Neural cell (in vitro differentiated cells): ENCODE measurements around the gene CADPS2. TPM values are rescaled to one million over a fixed set of nuclear protein-coding genes. Genes with fewer than 3 reads are reported as not detected.

Experiments
- H2AFZ ChIP-seq: fragments of 200-600, 300-800 bp; sonication (generic), shearing (Covaris generic); 2 replicates; pipeline ENCODE4 v1.6.0; 2014; ENCODE audit warnings: low read depth, mild to moderate bottlenecking, antibody characterized with exemption, low read length, moderate library complexity
- H3F3A ChIP-seq: fragments of 200-600 bp; shearing (Covaris generic); 2 replicates; pipeline ENCODE4 v1.6.1; 2016; ENCODE audit warnings: mild to moderate bottlenecking, moderate library complexity, mixed read lengths, antibody characterized with exemption, low read length; ENCODE audit not compliant: insufficient read depth, poor library complexity, severe bottlenecking
- H3K27ac ChIP-seq: fragments of 200-600, 300-800 bp; sonication (generic), shearing (Covaris generic); 2 replicates; pipeline ENCODE4 v1.5.1; 2014; ENCODE audit warnings: mild to moderate bottlenecking, low read length, moderate library complexity
- H3K27me3 ChIP-seq: fragments of 300-800, 200-600 bp; sonication (generic), shearing (Covaris generic); 2 replicates; pipeline ENCODE4 v1.6.0; 2014; ENCODE audit warnings: mild to moderate bottlenecking, low read depth, low read length, moderate library complexity; ENCODE audit not compliant: insufficient read depth
- H3K36me3 ChIP-seq: fragments of 300-800, 200-600 bp; sonication (generic), shearing (Covaris generic); 2 replicates; pipeline ENCODE4 v1.5.1; 2014; ENCODE audit warnings: mild to moderate bottlenecking, antibody characterized with exemption, low read length, moderate library complexity; ENCODE audit not compliant: insufficient read depth
- H3K4me2 ChIP-seq: fragments of 300-800, 200-600 bp; sonication (generic), shearing (Covaris generic); 2 replicates; pipeline ENCODE4 v1.6.0; 2014; ENCODE audit warnings: mild to moderate bottlenecking, low read length
- H3K4me3 ChIP-seq: fragments of 300-800, 200-600 bp; sonication (generic), shearing (Covaris generic); 2 replicates; pipeline ENCODE4 v1.5.1; 2014; ENCODE audit warnings: mild to moderate bottlenecking, low read length, moderate library complexity
- H3K79me2 ChIP-seq: fragments of 200-600 bp; shearing (Covaris generic); replicated peaks from 2 replicates; pipeline ENCODE4 v1.6.0; 2014; ENCODE audit warnings: mild to moderate bottlenecking, low read length, moderate library complexity; ENCODE audit not compliant: insufficient read depth
- H3K9ac ChIP-seq: fragments of 300-800, 200-600 bp; sonication (generic), shearing (Covaris generic); 2 replicates; pipeline ENCODE4 v1.6.1; 2016; ENCODE audit warnings: mild to moderate bottlenecking, low read length, mixed read lengths
- H3K9me2 ChIP-seq: fragments of 200-600 bp; shearing (Covaris generic); 2 replicates; pipeline ENCODE4 v1.6.1; 2016; ENCODE audit warnings: mild to moderate bottlenecking, low read length, mixed read lengths; ENCODE audit not compliant: insufficient read depth
- H3K9me3 ChIP-seq: fragments of 200-600, 300-800 bp; sonication (generic), shearing (Covaris generic); 2 replicates; pipeline ENCODE4 v1.6.1; 2016; ENCODE audit warnings: mild to moderate bottlenecking, mixed run types, low read length, moderate library complexity, mixed read lengths
- H4K20me1 ChIP-seq: fragments of 200-600 bp; shearing (Covaris generic); 2 replicates; pipeline ENCODE4 v1.6.1; 2016; ENCODE audit warnings: mild to moderate bottlenecking, mixed run types; ENCODE audit not compliant: insufficient read depth
- EP300 ChIP-seq: fragments of 450-650 bp; conservative IDR thresholded peaks from 2 replicates; pipeline ENCODE4 v1.6.1; 2014; ENCODE audit warnings: antibody characterized with exemption, mild to moderate bottlenecking, moderate library complexity; ENCODE audit not compliant: poor library complexity, severe bottlenecking
- EZH2 ChIP-seq: fragments of 200-600, 300-800 bp; shearing (Covaris generic), sonication (generic); IDR thresholded peaks from 2 replicates; pipeline ENCODE4 v1.6.1; 2014; ENCODE audit warnings: antibody characterized with exemption, low read length, borderline replicate concordance, mild to moderate bottlenecking; ENCODE audit not compliant: insufficient read depth, poor library complexity, severe bottlenecking
- MXI1 ChIP-seq: fragments of 450-650 bp; conservative IDR thresholded peaks from 2 replicates; pipeline ENCODE4 v1.6.1; 2014; ENCODE audit warnings: antibody characterized with exemption, mild to moderate bottlenecking; ENCODE audit not compliant: poor library complexity, severe bottlenecking
- POLR2AphosphoS5 ChIP-seq: IDR thresholded peaks from 2 replicates; pipeline ENCODE4 v1.6.1; 2012
- RAD21 ChIP-seq: fragments of 450-650 bp; conservative IDR thresholded peaks from 2 replicates; pipeline ENCODE4 v1.6.1; 2014; ENCODE audit warnings: antibody characterized with exemption, mild to moderate bottlenecking, moderate library complexity
- SMC3 ChIP-seq: fragments of 450-650 bp; conservative IDR thresholded peaks from 2 replicates; pipeline ENCODE4 v1.6.1; 2014; ENCODE audit warnings: antibody characterized with exemption, mild to moderate bottlenecking, moderate library complexity; ENCODE audit not compliant: poor library complexity
- TAF1 ChIP-seq: IDR thresholded peaks from 2 replicates; pipeline ENCODE4 v1.6.1; 2012; ENCODE audit warnings: low read depth
- polyA plus RNA-seq: library from polyadenylated mRNA; depleted of rRNA; stranded (reverse); fragments of >200 nt; gene quantifications from 2 replicates; pipeline ENCODE4 v1.2.3, GENCODE V29; 2014
- TF ChIP-seq, protein P1 (sequence below): IDR thresholded peaks from 2 replicates; pipeline ENCODE4 v1.6.1; 2012; ENCODE audit warnings: borderline replicate concordance
- TF ChIP-seq, protein P2 (sequence below): fragments of 450-650 bp; IDR thresholded peaks from 2 replicates; pipeline ENCODE4 v1.5.1; 2014; ENCODE audit warnings: antibody characterized with exemption, mild to moderate bottlenecking, moderate library complexity; ENCODE audit not compliant: poor library complexity, severe bottlenecking

Gene CADPS2
- polyA plus RNA-seq, 1 donor from 2014 or later: 5.9 TPM

GRCh38 chr7:122699017-122699416 is 187.2 kb downstream of the CADPS2 start, which contains the start of gene RNF133:
Gene RNF133, minus strand, starts transcription at chr7:122699117. Its CDS starts 199 bp downstream, at chr7:122698918.
- H3K27ac ChIP-seq: no peak within 1 kb of the TSS
- no peaks in the 10 kb centered on the region for H3F3A ChIP-seq
- no peaks in the 10 kb centered on the region for H3K36me3 ChIP-seq
- no peaks in the 10 kb centered on the region for H3K9me3 ChIP-seq
- H3K9me2 ChIP-seq: no peaks in the 10 kb centered on the region
- H3K79me2 ChIP-seq: no peaks in the 10 kb centered on the region
- H2AFZ ChIP-seq: no peak within 1 kb of the TSS
- no peak for TF ChIP-seq SMC3
- no peak for TF ChIP-seq RAD21
- H3K4me2 ChIP-seq: no peak within 1 kb of the TSS
- H3K9ac ChIP-seq: no peak within 1 kb of the TSS
- no peaks in the 10 kb centered on the region for H3K27me3 ChIP-seq
- no peaks in the 10 kb centered on the region for H4K20me1 ChIP-seq
- H3K4me3 ChIP-seq: no peak within 1 kb of the TSS

DNA sequence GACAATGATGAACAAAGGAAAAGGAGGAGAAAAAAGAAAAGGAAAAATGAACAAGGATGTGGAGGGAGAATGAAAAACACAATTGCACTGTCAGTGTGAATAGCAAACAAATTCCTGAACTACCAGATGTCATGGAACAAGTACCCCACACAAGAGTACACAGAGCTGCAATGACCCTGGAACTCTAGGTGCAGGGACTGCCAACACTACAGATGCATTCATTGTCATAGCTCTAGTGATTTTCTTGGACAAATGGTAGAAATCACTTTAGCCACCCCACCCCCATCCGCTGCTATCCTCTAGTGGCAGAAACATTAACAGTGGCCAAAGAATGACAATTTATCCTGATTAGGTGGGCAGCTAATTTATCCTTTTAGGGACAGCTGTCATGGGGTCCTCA is 190.4 kb downstream of the CADPS2 start:
- Histone ChIP-seq H3K27ac (no peak overlapping the region), H3K4me3 (no peak overlapping the region), H4K20me1 (no peaks in the 10 kb centered on the region)

More for the DNA sequence above, 190.4 kb downstream of the CADPS2 start:
- H3K9me3 ChIP-seq: no peaks in the 10 kb centered on the region
- no peaks in the 10 kb centered on the region for H3K9me2 ChIP-seq
- no peak overlapping the region for H3K4me2 ChIP-seq
- TF ChIP-seq SMC3 (no peak), EZH2 (no peak), EP300 (no peak), POLR2AphosphoS5 (no peak), RAD21 (no peak), MXI1 (no peak), TAF1 (no peak)
- TF ChIP-seq, protein P1, sequence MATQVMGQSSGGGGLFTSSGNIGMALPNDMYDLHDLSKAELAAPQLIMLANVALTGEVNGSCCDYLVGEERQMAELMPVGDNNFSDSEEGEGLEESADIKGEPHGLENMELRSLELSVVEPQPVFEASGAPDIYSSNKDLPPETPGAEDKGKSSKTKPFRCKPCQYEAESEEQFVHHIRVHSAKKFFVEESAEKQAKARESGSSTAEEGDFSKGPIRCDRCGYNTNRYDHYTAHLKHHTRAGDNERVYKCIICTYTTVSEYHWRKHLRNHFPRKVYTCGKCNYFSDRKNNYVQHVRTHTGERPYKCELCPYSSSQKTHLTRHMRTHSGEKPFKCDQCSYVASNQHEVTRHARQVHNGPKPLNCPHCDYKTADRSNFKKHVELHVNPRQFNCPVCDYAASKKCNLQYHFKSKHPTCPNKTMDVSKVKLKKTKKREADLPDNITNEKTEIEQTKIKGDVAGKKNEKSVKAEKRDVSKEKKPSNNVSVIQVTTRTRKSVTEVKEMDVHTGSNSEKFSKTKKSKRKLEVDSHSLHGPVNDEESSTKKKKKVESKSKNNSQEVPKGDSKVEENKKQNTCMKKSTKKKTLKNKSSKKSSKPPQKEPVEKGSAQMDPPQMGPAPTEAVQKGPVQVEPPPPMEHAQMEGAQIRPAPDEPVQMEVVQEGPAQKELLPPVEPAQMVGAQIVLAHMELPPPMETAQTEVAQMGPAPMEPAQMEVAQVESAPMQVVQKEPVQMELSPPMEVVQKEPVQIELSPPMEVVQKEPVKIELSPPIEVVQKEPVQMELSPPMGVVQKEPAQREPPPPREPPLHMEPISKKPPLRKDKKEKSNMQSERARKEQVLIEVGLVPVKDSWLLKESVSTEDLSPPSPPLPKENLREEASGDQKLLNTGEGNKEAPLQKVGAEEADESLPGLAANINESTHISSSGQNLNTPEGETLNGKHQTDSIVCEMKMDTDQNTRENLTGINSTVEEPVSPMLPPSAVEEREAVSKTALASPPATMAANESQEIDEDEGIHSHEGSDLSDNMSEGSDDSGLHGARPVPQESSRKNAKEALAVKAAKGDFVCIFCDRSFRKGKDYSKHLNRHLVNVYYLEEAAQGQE: no peak
- TF ChIP-seq, protein P2, sequence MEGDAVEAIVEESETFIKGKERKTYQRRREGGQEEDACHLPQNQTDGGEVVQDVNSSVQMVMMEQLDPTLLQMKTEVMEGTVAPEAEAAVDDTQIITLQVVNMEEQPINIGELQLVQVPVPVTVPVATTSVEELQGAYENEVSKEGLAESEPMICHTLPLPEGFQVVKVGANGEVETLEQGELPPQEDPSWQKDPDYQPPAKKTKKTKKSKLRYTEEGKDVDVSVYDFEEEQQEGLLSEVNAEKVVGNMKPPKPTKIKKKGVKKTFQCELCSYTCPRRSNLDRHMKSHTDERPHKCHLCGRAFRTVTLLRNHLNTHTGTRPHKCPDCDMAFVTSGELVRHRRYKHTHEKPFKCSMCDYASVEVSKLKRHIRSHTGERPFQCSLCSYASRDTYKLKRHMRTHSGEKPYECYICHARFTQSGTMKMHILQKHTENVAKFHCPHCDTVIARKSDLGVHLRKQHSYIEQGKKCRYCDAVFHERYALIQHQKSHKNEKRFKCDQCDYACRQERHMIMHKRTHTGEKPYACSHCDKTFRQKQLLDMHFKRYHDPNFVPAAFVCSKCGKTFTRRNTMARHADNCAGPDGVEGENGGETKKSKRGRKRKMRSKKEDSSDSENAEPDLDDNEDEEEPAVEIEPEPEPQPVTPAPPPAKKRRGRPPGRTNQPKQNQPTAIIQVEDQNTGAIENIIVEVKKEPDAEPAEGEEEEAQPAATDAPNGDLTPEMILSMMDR: no peak
- H3K27me3 ChIP-seq: no peaks in the 10 kb centered on the region
- no peaks in the 10 kb centered on the region for H3K79me2 ChIP-seq
- no peak overlapping the region for H2AFZ ChIP-seq
- H3K9ac ChIP-seq: no peak overlapping the region
- H3K36me3 ChIP-seq: no peaks in the 10 kb centered on the region
- H3F3A ChIP-seq: no peaks in the 10 kb centered on the region
